Astrocyte of the spinal cord (primary cell): ENCODE measurements around the gene ZP2.

ENCODE experiments used
- DNase-seq: peaks from one replicate; pipeline ENCODE4 v3.0.0; 2011; ENCODE audit warnings: low read depth, low spot score
- H3K4me3 ChIP-seq: 2 replicates; pipeline ENCODE4 v1.5.1; 2011; ENCODE audit warnings: low read depth, mild to moderate bottlenecking, low read length, moderate library complexity
- CTCF ChIP-seq: IDR thresholded peaks from 2 replicates; pipeline ENCODE4 v1.5.1; 2012; ENCODE audit warnings: low read depth, mild to moderate bottlenecking, low read length, inconsistent platforms
- in situ Hi-C: cut with HindIII; loops from 2 replicates; pipeline ENCODE4 v1.10.0; 2017; ENCODE audit warnings: low sequenced_read_pairs

Gene ZP2

GRCh38 chr16:21190599-21190998, 20.8 kb downstream of the ZP2 start:
- in situ Hi-C loops: no loop called here
- peak; percentile 6 for DNase-seq
- no peak overlapping the region for H3K4me3 ChIP-seq
- no peak for TF ChIP-seq CTCF

DNA sequence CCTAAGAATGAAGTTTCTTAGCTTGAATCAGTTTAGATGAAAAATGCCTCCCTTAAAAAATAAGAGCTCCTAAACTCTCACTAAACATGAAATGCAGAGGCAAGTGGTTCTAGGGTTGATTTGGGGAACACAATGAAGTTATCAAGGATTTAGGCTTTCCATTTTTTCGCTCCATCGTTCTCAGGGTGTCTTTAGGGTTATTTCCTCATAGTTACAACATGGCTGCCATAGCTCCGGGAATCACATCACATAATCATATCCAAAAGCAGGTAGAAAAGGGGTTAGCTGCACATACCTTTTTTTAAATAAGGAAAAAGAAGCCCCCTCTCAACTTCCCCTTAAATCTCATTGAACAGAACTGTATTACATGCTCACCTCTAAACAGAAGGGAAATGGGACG, 21.4 kb downstream of the ZP2 start:
- DNase-seq: no peak
- in situ Hi-C loops: no loop called here
- H3K4me3 ChIP-seq: no peak overlapping the region
- TF ChIP-seq CTCF: no peak

DNA sequence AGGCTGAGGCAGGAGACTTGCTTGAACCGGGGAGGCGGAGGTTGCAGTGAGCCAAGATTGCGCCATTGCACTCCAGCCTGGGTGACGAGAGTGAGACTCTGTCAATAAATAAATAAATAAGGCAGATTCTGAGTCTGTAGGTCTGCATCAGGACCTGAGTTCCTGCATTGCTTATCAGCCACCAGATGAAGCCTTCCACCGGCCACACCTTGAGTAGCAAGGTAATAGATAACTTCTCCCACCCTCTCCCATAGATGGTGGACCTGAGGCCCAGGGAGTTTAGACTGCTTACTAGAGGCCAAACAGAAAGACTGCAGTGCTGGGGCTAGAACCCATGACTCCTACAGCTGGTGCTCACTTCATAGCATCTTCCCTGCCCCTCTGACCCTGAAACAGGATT, 22.1 kb downstream of the ZP2 start:
- no peak overlapping the region for H3K4me3 ChIP-seq
- DNase-seq: no peak
- in situ Hi-C loops: loop anchor here (10.0 kb wide), 1 partner anchor 115 kb away; no protein-coding TSS in a partner anchor
- TF ChIP-seq CTCF: no peak

DNA sequence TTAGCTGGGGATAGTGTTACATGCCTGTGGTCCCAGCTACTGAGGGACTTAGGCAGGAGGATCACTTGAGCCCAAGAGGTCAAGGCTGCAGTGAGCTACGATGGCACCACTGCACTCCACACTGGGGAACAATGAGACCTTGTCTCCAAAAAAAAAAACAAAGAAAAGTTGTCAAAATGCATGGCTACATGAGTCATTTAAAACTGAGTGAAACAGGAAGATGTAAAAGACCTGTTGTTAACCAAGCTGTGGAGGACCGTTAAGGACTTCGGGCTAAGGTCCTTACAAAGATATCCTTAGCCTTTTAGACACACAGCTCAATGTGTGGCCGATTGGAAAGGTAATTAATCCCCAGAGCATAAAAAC, 25.1 kb downstream of the ZP2 start:
- H3K4me3 ChIP-seq: no peak overlapping the region
- in situ Hi-C loops: loop anchor here (10.0 kb wide), 1 partner anchor 118 kb away; no protein-coding TSS in a partner anchor
- DNase-seq: no peak
- TF ChIP-seq CTCF: no peak

DNA sequence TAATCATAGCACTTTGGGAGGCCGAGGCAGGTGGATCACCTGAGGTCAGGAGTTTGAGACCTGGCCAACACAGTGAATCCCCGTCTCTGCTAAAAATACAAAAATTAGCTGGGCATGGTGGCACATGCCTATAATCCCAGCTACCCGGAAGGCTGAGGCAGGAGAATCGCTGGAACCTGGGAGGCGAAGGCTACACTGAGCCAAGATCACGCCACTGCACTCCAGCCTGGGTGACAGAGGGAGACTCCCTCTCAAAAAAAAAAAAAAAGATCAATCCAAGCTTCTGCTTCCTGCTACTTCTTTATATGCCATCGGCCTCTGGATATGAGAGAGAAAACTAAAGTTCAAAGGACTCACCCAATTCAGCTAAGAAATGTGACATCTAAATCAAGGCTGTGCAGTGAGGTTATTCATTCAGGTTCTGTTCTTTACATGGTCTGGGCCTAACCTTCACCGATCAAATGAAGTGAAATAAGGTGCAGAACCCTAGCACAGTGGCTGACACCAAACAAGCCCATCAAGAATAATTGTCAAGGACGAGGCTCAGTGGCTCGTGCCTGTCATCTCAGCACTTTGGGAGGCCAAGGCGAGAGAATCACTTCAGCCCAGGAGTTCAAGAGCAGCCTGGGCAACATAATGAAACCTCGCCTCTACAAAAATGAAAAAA, 25.6 kb downstream of the ZP2 start:
- no peak for TF ChIP-seq CTCF
- no peak overlapping the region for H3K4me3 ChIP-seq
- in situ Hi-C loops: loop anchor here (10.0 kb wide), 1 partner anchor 119 kb away; no protein-coding TSS in a partner anchor
- no peak for DNase-seq

- no peak overlapping the region for H3K4me3 ChIP-seq
- no peak for TF ChIP-seq CTCF
- in situ Hi-C loops: loop anchor here (10.0 kb wide), 1 partner anchor 120 kb away; no protein-coding TSS in a partner anchor
- no peak for DNase-seq
These were observed 26.5 kb downstream of the ZP2 start for GRCh38 chr16:21184834-21185233.
